ENCODE data around the gene ARHGAP30.

- TF ChIP-seq, protein P1, sequence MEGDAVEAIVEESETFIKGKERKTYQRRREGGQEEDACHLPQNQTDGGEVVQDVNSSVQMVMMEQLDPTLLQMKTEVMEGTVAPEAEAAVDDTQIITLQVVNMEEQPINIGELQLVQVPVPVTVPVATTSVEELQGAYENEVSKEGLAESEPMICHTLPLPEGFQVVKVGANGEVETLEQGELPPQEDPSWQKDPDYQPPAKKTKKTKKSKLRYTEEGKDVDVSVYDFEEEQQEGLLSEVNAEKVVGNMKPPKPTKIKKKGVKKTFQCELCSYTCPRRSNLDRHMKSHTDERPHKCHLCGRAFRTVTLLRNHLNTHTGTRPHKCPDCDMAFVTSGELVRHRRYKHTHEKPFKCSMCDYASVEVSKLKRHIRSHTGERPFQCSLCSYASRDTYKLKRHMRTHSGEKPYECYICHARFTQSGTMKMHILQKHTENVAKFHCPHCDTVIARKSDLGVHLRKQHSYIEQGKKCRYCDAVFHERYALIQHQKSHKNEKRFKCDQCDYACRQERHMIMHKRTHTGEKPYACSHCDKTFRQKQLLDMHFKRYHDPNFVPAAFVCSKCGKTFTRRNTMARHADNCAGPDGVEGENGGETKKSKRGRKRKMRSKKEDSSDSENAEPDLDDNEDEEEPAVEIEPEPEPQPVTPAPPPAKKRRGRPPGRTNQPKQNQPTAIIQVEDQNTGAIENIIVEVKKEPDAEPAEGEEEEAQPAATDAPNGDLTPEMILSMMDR (IDR thresholded peaks at IDR 0.05), result no peak
- TF ChIP-seq POLR2AphosphoS5 (IDR thresholded peaks at IDR 0.05) (no peak), EP300 (IDR thresholded peaks at IDR 0.05) (no peak)
Observed at GRCh38 chr1:161080441-161081405, 11.0 kb upstream of the ARHGAP30 start.
